Fibroblast of skin of left biceps (primary cell): Measurements from ENCODE around the gene CORT.
"Not testable (repeated sequence)": the region's sequence is repeated elsewhere in the genome, so short reads cannot be mapped to it uniquely, and the experiment has no call there.

ENCODE experiments used
- DNase-seq, 2 experiments: peaks; one replicate each; pipeline ENCODE4 v3.0.0-alpha.2; 2013; ENCODE audit warnings: low read depth in 2 of 2

CORT gene

GRCh38 chr1:10438677-10439163 lies 11.1 kb upstream of the CORT start:
- no peak for DNase-seq

DNA sequence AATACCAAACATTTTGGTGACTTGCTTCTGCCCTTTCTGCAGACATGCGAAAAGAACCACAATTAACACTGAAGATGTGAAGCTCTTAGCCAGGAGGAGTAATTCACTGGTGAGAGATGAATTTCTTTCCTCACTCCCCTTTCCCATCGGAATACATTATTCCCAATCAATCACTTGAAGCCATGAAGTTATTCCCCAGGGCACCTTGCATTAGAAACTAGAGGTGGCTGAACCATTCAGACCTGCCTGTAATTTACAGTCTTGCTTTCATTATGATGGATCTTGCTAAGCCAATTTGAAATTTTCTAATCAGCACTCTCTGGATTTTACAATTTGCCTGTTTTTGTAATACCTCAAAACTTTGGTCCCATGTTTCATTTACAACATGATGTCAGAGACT lies 9.5 kb upstream of the CORT start:
- no peak for DNase-seq

DNA sequence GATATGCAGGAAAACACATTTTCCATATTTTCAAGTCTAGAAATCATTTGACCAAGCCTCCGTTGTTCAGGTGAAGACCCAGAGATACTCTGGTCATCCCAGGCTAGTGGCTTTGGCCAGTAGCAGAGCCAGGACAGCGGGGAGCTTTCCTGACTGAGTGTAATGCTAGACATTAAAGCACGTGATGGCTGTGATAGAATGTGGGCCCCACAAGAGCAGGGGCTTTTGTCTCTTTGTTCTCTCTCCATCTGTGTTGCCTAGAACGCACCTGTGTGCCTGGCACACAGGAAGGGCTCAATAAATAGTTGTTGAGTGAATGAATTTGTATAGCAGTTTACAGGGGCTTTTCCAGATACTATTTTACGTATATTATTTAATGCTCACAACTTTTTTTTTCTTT lies 9.0 kb upstream of the CORT start:
- no peak for DNase-seq

GRCh38 chr1:10444248-10444647 lies 5.6 kb upstream of the CORT start:
- no peak for DNase-seq

DNA sequence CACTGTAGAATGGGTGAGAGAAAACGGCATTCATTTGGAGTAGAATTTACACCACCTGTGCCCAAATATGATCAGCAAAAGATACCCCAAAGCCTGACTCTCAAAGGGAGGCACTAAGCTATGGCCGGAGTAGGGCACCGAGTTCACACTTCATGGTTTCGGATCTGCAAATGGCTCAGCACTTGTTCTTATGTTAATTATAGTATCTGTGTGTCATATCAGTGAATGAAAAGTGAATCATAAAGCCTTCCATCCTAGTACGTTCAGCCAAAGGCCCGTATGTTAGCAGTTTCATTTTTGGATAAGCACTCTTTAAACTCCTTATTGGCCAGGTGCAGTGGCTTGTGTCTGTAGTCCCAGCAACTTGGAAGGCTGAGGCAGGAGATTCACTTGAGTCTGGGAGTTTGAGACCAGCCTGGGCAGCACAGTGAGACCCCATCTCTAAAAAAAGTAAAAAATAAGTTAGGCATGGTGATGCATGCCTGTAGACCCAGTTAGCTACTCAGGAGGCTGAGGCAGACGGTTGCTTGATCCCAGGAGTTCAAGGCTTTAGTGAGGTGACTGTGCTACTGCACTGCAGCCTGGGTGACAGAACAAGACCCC lies 4.9 kb upstream of the CORT start:
- DNase-seq: no peak

DNA sequence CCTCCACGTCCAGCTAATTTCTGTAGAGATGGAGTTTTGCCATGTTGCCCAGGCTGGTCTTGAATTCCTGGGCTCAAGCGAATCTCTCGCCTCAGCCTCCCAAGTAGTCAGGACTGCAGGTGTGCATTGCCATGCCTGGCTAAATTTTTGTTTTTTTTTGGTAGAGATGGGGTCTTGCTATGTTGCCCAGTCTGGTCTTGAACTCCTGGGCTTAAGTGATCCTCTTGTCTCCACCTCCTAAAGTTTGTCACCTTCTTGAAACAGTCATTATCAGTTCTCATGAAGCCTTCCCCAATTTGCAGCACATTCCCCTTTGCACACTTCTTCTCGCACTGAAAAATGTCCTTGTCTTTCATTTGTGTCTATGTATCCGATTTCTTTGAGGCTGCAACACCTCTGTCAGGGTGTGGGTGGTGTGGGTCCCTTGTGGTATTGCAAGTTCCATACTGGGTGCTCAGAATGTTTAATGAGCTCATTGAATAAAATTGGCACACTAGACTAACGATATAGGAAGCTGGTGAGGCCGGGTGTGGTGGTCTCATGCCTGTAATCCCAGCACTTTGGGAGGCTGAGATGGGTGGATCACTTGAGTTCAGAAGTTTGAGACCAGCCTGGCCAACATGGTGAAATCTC lies 2.9 kb upstream of the CORT start:
- DNase-seq: no peak

DNA sequence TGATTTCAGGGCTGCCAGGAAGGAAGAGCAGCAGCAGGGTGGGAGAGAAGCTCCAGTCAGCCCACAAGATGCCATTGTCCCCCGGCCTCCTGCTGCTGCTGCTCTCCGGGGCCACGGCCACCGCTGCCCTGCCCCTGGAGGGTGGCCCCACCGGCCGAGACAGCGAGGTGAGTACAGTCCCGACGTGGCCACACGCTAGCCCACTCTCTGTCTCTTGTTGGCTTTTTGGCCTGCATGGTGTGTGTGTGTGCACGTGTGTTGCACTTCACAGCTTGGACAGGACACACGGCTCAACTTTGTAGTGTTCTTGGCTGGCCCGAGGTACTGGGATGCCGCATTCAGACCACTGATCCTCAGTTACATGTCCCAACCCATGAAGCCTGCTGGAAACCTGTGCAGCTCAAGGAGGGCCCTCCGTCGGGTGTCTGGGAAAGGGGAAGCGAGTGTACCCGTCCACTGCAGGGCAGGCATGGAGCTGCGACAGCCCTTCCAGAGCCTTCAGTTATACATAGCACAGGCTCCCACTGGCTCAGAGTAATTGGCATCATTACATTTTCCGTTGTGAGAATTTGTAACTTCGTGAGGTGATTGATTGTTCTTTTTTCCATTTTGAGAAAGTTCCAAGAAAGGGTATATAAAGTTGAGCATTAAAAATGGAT lies 454 bp downstream of the CORT start:
- DNase-seq: no peak

GRCh38 chr1:10450836-10451235 lies 1.0 kb downstream of the CORT start:
- no peak for DNase-seq

DNA sequence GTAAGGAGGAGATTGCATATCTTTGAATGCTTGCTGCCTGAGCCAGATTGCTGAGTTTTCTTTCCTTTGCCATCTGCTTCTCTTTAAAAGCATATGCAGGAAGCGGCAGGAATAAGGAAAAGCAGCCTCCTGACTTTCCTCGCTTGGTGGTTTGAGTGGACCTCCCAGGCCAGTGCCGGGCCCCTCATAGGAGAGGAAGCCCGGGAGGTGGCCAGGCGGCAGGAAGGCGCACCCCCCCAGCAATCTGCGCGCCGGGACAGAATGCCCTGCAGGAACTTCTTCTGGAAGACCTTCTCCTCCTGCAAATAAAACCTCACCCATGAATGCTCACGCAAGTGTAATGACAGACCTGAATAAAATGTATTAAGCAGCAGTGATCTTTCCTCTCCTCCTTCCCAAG lies 1.5 kb downstream of the CORT start:
- DNase-seq: peak in 1 of 2 experiments; percentile 47

DNA sequence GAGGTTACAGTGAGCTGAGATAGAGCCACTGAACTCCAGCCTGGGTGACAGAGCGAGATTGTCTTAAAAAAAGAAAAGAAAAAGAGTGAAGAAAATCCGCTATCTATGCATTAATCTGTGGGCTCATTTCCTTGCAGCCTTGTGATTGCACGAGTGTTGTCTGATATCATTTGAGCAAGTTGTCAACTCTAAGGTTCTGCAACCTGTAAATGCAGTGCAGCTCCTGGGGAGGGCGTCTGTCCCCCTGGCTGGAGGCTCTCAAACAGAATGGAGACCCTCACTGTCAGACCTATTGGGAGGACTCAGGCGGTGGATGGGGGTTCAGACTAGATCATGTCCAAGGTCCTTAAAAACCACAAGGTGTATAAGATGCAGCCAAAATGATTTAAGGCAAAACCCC lies 6.2 kb downstream of the CORT start:
- DNase-seq: no peak

DNA sequence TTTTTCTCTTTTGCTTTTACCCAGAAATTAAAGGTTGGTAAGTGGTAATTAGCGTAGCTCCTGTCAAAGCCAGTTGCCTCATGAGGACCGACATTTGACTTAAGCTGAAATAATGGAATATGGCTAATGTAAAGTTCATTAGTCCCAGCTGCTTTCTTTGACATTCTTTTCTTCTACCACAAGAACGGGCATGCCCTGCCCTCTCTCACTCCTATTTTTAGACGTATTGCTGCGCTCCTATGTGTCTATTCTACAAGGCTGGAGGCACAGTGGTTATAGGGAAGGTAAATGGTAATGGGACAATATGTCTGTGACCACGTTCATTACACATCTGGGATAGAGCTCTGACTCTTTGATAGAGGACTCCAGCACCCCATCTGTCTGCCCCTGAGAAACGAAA lies 6.8 kb downstream of the CORT start:
- DNase-seq: no peak

DNA sequence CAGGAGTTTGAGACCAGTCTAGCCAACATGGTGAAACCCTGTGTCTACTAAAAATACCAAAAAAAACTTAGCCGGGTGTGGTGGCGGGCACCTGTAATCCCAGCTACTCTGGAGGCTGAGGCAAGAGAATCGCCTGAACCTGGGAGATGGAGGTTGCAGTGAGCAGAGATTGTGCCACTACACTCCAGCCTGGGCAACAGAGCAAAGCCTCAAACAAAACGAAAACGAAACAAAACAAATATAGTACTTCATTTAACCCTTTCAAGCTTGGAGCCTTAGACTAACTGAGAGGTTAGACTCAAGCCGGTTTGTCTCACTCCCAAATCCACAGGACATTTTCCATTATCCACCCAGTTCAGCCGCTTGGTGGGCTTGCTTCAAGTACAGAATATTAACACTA lies 7.6 kb downstream of the CORT start:
- not testable (repeated sequence) for DNase-seq

DNA sequence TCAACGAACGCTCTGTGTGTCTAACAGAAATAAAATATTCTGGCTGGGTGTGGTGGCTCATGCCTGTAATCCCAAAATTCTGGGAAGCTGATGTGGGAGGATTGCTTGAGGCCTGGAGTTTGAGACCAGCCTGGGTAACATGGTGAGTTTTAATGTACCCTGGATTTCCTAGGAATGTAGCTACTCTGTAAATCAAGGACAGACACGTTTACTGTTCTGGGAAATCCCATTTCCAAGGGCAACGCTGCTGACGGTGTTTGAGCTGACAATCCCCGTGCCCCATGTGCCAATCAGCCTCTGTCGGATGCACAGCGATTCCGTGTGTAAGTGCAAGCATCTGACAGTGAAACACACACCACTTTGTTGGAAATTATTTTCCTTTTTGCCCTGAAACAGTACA lies 8.0 kb downstream of the CORT start:
- DNase-seq: no peak

DNA sequence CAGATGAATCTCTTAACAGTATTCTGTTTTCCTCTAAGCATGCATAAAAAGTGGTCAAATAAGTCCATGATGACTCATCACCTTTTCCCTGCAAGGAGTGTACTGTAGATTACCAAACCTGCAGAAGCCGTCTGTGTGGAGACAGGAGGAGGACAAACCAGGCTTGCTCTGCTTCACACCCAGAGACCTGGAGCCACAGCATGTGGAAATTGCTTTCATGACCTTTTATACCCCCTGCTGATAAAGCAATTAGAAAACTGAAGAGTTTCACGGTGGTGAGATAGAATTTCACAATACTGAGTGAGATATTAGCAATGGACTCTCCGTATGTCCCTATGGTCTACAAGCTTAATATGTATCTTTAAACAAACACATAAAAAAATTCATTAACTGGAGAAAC lies 9.4 kb downstream of the CORT start:
- peak; percentile 38 to 46 for DNase-seq

DNA sequence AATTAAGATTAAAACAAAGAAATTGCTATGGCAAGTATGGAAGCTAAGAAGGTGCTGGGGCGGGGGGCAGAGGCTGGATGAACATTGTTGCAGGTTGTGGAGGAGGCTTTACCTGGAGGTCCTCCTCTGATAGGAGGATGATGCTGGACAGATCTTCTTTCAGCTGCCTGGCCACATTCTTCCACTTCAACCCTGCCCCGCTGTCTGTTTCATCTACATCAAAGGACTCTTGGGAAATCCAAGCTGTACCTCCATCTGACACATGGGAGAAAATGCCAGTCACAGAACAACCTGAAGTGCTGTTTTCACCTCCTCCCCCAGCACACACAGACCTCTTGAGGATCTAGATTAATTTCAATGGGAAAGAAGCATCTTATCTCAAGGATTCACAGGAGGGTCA lies 17.2 kb downstream of the CORT start:
- no peak for DNase-seq

GRCh38 chr1:10470043-10470442 lies 20.2 kb downstream of the CORT start:
- no peak for DNase-seq

- no peak for DNase-seq
Observed at GRCh38 chr1:10471411-10472219, 21.8 kb downstream of the CORT start.

- DNase-seq: peak; percentile 85 to 86
Observed at GRCh38 chr1:10472220-10473144, 22.7 kb downstream of the CORT start, which contains the start of gene DFFA. Gene DFFA, minus strand, starts transcription at chr1:10472529. Its CDS starts 71 bp downstream, at chr1:10472458.

DNA sequence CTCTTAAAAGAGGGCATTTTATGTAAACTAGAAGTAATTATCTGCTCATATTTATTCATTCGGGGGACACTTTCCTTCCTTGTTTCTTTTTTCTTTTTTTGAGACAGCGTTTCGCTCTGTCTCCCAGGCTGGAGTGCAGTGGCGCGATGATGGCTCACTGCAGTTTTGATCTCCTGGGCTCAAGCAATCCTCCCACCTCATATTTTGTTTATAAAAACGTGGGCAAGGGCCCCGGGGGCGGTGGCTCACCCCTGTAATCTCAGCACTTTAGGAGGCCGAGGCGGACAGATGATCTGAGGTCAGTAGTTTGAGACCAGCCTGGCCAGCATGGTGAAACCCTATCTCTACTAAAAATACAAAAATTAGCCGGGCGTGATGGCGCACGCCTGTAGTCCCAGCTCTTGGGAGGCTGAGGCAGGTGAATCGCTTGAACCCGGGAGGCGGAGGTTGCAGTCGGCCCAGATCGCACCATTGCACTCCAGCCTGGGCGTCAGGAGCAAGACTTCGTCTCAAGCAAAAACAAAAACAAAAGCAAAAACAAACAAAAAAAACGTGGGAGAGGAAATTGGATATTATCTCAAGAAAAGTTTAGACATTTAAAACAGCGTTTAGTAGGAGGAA lies 23.4 kb downstream of the CORT start:
- no peak for DNase-seq

GRCh38 chr1:10474309-10474612 lies 24.4 kb downstream of the CORT start:
- DNase-seq: not testable (repeated sequence)
